ENCODE measurements around the gene CLRN1.

Gene CLRN1

GRCh38 chr3:150975992-150976368 is 3.5 kb upstream of the CLRN1 start:
- no peak for DNase-seq (ENCODE audit: low spot score)

GRCh38 chr3:150975086-150975991 is 2.8 kb upstream of the CLRN1 start:
- no peak for DNase-seq (ENCODE audit: low spot score)

GRCh38 chr3:150970665-150971324 is 1.7 kb downstream of the CLRN1 start:
- peak; percentile 72 for DNase-seq (ENCODE audit: low spot score)

- no peak for DNase-seq (ENCODE audit: low spot score)
Measured at GRCh38 chr3:150968341-150969035, 4.0 kb downstream of the CLRN1 start.

GRCh38 chr3:150965436-150965835 is 7.1 kb downstream of the CLRN1 start:
- DNase-seq (ENCODE audit: low spot score): no peak

GRCh38 chr3:150961949-150962348 is 10.6 kb downstream of the CLRN1 start:
- no peak for DNase-seq (ENCODE audit: low spot score)

- no peak for DNase-seq (ENCODE audit: low spot score)
Measured at GRCh38 chr3:150960708-150961684, 11.5 kb downstream of the CLRN1 start.

- no peak for DNase-seq (ENCODE audit: low spot score)
Measured at GRCh38 chr3:150958683-150959082, 13.8 kb downstream of the CLRN1 start.

GRCh38 chr3:150956376-150956775 is 16.2 kb downstream of the CLRN1 start:
- DNase-seq (ENCODE audit: low spot score): peak; percentile 35

- no peak for DNase-seq (ENCODE audit: low spot score)
Measured at GRCh38 chr3:150951923-150952322, 20.6 kb downstream of the CLRN1 start.

- no peak for DNase-seq (ENCODE audit: low spot score)
Measured at GRCh38 chr3:150945226-150946032, 27.1 kb downstream of the CLRN1 start.

- no peak for DNase-seq (ENCODE audit: low spot score)
Measured at GRCh38 chr3:150942221-150942620, 30.3 kb downstream of the CLRN1 start.

GRCh38 chr3:150936693-150937092 is 35.8 kb downstream of the CLRN1 start:
- no peak for DNase-seq (ENCODE audit: low spot score)

GRCh38 chr3:150933473-150933995 is 39.0 kb downstream of the CLRN1 start:
- DNase-seq (ENCODE audit: low spot score): no peak

- DNase-seq (ENCODE audit: low spot score): no peak
Measured at GRCh38 chr3:150931745-150932144, 40.8 kb downstream of the CLRN1 start.

GRCh38 chr3:150930839-150931238 is 41.7 kb downstream of the CLRN1 start:
- DNase-seq (ENCODE audit: low spot score): no peak

GRCh38 chr3:150928234-150928633 is 44.3 kb downstream of the CLRN1 start:
- DNase-seq (ENCODE audit: low spot score): no peak

- no peak for DNase-seq (ENCODE audit: low spot score)
Measured at GRCh38 chr3:150926328-150926727, 46.2 kb downstream of the CLRN1 start.

GRCh38 chr3:150925751-150926201 is 46.8 kb downstream of the CLRN1 start:
- peak; percentile 37 for DNase-seq (ENCODE audit: low spot score)

- DNase-seq (ENCODE audit: low spot score): no peak
Measured at GRCh38 chr3:150922611-150923010, 49.9 kb downstream of the CLRN1 start.

Measured in RKO (cell line).